GM19043 (cell line): Measurements from ENCODE around the gene LSAMP.

Source experiments
- ATAC-seq: cut with Tn5 transposase; IDR thresholded peaks from one replicate; pipeline ENCODE4 v1.9.1; 2021; ENCODE audit warnings: low read depth; ENCODE audit not compliant: unreplicated experiment

LSAMP gene

DNA sequence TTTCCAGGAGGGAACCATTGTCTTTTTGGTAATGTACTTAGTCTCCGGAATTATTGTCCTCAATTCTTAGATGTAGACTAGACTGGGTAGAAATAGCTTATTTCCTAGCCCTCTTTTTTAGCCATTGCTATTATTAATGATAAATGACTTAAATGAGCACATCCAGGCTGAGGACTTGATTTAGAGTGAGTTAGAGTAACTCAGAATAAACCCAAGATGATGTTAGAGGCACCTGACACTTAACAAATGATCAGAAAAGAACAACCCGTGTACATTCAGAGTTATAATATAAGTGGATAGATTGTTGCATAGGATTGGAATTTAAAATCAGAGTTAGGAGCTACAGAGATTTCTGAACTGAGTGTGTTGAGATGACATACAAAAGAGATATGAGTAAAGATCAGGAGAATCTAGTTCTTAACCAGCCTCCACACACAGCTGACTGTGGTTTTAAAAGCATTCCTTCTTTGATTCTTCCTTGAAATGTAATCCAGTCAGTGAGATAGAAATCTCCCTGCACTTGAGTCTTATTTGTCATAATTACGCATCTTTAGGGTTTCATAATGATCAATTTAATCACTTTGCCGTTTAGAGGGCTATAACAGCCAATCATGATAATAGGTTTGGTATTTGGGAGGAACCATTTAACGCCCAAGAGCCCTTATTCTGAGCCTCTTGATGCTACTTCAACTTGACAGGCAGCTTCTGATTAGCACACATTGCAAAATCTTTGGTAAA, 455.4 kb downstream of the LSAMP start:
- ATAC-seq: no peak

GRCh38 chr3:115986555-115987207, 458.6 kb downstream of the LSAMP start:
- ATAC-seq: no peak

DNA sequence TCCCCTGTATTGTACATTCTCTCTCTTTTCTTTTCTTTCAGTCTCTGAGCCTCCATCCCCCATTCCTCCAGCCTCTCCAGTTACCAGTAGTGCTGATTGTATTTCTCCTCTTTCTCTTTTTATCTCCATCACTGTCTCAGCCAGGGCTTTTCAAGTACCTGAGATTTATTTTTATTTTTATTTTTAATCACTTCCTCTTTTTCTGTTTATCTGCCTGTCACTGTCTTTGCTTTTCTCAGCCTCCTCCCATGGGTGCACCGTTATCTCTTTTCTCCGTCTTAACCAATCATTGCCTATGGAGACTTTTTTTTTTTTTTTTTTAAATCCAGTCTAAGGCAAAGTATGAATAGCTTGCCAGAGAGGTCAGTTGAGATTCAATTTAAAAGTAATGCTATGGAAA, 462.7 kb downstream of the LSAMP start:
- ATAC-seq: no peak

DNA sequence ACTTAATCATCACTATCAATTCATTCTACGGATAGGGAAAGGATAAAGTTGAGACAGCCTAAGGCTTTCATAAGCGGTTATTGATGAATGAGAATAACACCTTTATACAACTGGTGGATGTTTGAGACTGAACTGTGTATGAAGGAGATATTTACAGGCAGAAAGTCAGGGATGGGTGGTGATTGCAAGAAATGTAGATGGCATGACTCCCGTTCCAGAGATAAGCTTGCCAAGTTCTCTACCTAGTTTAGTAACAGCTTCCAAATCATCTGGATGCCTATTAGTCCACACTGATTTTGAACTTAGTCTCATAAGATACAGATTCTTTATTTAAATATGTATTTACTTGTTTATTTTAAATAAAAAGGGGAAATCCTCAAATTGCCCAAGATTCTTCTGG, 463.2 kb downstream of the LSAMP start:
- ATAC-seq: no peak

DNA sequence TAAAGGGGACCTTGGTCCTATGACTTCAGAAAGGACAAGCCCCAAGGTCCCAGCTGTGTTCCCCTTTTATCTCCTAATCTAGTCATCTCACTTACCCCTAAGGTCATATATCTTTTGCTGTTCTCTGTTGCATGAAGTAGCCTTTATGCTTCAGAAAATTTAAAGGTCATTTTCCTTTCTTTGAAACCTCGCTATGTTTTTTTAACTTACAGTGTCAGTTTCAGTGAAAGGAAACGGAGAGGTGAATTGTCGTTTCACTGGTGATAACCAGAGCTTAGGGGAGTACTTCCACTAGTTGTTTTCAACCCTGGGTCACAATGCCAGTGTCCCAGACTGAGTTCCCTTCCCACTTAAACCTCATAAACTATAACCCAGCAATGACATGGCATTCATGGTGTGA, 464.6 kb downstream of the LSAMP start:
- ATAC-seq: peak; percentile 40

DNA sequence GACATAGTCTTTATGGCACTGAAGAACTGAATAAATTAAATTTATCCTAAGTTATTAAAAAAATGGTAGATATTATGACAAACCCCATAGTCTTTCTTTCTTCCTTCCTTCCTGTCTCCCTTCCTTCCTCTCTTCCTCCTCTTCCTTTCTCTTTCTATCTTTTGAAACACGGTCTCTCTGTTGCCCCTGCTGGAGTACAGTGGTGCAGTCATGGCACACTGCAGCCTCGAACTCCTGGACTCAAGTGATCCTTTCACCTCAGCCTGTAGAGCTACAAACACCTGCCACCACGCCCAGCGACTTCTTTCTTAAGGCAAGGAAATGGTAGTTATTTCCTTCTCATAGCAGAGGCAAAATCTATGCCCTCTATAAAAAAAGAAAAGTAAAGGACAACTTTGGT, 467.4 kb downstream of the LSAMP start:
- ATAC-seq: no peak

GRCh38 chr3:115975796-115976195, 469.5 kb downstream of the LSAMP start:
- ATAC-seq: no peak

DNA sequence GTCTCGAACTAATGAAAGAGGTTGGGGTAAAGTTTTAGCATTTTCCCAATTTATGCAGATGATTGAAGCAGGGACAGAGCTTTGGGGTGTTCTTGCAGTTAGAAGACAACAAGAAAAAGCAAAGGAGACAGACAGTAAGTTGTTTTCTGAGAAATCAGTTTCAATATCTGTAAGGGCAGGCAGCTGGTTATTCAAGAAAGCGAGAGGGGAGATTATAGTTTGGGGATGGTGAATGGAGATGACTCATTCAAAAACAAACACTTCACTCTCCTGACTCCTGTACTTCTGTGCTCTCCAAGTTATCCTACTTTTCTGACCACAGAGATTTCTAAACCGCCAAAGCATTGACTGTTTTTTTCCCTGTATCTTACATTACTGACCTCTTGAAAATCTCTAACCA, 469.9 kb downstream of the LSAMP start:
- ATAC-seq: no peak

DNA sequence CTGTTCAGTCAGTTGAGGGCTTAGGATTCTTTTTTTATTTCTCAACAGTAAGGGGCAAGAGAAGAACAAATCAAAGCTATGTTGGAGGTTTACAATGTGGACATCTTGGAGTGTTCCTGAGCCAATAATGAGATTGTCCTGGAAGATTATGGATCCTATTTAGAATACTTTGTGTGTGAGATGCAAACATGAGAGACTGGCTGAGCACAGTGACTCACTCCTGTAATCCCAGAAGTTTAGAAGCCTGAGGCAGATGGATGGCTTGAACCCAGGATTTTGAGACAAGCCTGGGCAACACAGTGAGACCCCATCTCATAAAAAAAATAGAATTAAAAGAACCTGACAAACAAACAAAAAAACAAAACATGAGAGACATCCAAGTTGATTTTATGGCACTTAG, 470.3 kb downstream of the LSAMP start:
- no peak for ATAC-seq

DNA sequence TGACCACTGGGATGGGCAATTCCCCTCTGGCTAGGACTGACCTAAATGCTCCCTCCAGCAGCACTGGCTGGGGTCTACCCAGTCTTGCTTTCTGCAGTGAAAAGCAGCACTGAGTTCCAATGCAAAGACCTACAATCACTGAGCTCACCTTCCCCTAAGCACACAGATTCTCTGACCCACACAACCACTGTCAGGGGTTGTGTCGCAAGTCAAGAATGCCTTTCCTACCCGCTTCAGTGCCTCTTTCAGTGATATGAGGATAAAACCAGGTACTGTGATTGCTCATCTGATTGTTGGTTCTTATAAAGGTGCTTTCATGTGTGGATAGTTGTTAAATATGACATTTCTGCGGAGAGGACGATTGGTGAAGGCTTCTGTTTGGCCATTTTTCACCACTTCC, 476.4 kb downstream of the LSAMP start:
- ATAC-seq: no peak

GRCh38 chr3:115961380-115961779, 483.9 kb downstream of the LSAMP start:
- no peak for ATAC-seq

GRCh38 chr3:115960799-115961198, 484.5 kb downstream of the LSAMP start:
- ATAC-seq: no peak

DNA sequence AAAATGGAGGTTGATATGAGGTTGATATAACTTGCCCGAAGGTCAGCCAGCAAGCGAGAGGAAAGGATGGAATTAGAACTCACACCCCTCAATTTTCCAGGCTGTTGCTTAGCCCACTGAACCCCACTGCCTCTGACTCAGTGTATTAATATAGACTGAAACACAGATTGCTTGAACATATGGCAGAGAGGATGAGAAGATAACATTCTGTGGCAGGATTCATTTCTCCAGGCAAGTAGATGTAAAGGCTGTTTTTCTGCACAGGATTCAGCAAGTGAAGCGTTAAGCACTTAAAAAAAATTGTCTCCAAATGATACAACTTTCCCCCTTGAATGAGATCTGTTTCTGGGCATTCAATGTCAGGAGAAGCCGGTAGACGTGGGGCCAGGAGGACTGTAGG, 486.8 kb downstream of the LSAMP start:
- ATAC-seq: no peak

- no peak for ATAC-seq
These were observed 498.0 kb downstream of the LSAMP start for GRCh38 chr3:115947325-115947724.

DNA sequence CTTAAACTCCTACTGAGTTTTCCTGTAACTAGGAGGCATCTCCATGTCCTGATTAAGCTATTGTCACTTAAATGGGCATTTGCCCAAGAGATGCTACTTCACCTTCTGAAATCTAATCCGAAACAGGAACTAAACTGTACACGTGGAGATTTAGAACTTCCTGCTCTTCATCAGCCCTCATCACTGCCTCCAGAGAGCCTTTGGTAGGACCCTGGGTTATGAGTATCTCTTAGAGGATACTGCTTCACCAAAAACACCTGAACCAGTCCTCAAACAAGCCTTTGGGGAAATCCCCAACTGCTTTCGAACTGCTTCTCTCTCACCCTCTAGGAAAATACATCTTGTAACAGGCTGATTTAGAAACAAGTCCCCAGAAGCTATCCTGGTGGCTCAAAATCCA, 501.7 kb downstream of the LSAMP start:
- peak; percentile 49 for ATAC-seq

DNA sequence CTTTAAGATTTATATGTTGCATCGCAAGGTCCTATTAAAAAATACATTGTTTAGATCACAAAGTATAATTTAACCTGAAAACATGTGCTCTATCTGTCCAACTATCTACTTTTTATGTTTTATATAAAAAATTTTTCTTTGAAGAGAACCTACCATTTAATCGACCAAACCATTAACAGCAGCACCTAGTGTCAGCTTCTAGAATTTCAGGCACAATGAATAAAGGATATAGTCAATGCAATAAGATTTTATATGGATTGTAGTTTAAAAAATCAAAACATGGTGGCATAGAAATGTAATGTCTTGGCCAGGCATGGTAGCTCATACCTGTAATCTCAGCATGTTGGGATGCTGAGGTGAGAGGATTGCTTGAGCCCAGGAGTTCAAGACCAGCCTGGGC, 508.2 kb downstream of the LSAMP start:
- no peak for ATAC-seq

GRCh38 chr3:115932807-115933206, 512.5 kb downstream of the LSAMP start:
- no peak for ATAC-seq

- no peak for ATAC-seq
These were observed 513.7 kb downstream of the LSAMP start for GRCh38 chr3:115931581-115931980.

- ATAC-seq: no peak
These were observed 514.4 kb downstream of the LSAMP start for GRCh38 chr3:115930922-115931321.

- no peak for ATAC-seq
These were observed 515.1 kb downstream of the LSAMP start for GRCh38 chr3:115930168-115930567.

GRCh38 chr3:115928376-115928775, 516.9 kb downstream of the LSAMP start:
- no peak for ATAC-seq

DNA sequence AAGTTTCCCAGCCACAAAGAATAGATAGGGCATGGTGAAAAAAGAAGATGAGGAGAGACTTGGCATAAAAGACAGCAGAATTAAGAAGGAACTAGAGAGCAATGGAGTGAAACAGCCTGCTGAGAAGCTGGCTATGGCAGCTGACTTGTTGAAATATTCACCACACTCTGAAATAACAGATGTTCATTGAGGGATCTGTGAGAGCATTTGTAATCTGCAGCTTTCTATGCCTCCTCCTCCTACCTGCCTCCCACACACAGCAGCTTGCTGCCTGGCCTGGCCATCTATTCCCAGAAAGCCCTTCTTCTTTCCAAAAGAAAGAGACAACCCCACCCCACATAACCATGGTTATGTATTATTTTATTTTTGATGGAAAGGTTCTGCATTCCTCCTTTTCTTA, 518.1 kb downstream of the LSAMP start:
- ATAC-seq: no peak
